Measurements from ENCODE around the gene HNRNPR.

GRCh38 chr1:23380719-23381118, 36.6 kb upstream of the HNRNPR start:
- TF ChIP-seq, protein P1, sequence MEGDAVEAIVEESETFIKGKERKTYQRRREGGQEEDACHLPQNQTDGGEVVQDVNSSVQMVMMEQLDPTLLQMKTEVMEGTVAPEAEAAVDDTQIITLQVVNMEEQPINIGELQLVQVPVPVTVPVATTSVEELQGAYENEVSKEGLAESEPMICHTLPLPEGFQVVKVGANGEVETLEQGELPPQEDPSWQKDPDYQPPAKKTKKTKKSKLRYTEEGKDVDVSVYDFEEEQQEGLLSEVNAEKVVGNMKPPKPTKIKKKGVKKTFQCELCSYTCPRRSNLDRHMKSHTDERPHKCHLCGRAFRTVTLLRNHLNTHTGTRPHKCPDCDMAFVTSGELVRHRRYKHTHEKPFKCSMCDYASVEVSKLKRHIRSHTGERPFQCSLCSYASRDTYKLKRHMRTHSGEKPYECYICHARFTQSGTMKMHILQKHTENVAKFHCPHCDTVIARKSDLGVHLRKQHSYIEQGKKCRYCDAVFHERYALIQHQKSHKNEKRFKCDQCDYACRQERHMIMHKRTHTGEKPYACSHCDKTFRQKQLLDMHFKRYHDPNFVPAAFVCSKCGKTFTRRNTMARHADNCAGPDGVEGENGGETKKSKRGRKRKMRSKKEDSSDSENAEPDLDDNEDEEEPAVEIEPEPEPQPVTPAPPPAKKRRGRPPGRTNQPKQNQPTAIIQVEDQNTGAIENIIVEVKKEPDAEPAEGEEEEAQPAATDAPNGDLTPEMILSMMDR (IDR thresholded peaks at IDR 0.05): no peak
- TF ChIP-seq POLR2A (IDR thresholded peaks at IDR 0.05): no peak

All from esophagus squamous epithelium (tissue), 4 donors.